GM19452 (cell line): Measurements from ENCODE around the gene ABCC10.
A peak's percentile ranks its signal among the peaks of the same experiment; 100 is the strongest.

Experiments
- ATAC-seq: cut with Tn5 transposase; IDR thresholded peaks from one replicate; pipeline ENCODE4 v1.9.1; 2021; ENCODE audit not compliant: unreplicated experiment

ABCC10 gene

DNA sequence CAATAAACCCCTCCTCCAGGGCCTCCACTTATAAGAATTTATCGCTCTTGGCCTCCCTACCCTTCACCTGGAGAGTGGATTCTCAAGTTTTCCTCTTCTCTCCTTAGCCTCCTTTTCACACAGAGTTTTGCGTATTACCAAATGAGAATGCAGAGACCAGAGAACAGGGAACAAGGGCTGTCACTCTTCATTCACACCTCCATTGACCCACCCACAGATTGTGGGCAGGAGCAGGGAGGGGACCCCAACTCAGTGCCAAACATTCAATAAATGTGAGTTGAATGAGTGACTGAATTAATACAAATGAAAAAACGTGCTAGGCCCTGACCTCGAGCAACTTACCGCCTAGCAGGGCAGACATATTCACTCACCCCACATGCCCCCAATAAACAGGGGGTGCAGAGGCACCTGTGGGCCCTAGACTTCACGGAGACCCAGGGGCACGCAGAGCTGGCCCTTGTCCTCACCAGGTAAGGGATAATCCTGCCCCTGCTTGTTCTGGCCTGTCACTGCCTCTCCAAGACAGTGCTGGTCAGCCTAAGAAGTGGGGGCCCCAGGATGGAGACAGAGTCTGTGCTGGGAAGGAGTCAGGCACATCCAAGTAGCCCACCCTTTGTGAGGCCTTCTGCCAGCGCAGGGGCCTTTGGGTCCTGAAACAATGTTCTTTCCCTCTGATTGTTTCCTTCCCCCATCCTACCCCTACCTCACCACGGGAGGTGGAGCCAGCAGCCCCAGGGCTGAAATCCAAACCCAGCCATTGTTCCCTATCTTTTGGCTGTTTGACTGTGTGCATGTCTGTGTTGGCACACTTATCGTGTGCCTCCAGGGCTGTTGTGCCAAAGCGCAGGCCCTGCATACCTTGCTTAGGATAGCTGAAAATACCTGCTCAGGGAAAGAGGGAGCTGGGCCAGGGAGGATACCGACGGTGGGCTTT, 41.7 kb downstream of the ABCC10 start:
- ATAC-seq = no peak

DNA sequence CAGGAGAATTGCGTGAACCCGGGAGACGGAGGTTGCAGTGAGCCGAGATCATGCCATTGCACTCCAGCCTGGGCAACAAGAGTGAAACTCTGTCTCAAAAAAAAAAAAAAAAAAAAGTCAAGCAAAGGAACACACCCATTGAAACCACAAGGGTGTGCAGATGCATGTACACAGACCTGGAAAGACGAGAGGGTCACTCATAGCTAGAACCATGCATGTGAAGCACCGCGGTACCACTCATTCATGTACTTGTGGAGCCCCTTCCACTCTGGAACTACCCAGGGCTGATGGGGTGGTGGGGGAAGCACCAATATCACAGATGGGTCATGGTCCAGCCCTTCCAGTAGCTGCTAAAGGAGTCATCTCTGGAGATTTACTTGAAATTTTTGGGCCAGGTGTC, 42.6 kb downstream of the ABCC10 start:
- no peak for ATAC-seq

DNA sequence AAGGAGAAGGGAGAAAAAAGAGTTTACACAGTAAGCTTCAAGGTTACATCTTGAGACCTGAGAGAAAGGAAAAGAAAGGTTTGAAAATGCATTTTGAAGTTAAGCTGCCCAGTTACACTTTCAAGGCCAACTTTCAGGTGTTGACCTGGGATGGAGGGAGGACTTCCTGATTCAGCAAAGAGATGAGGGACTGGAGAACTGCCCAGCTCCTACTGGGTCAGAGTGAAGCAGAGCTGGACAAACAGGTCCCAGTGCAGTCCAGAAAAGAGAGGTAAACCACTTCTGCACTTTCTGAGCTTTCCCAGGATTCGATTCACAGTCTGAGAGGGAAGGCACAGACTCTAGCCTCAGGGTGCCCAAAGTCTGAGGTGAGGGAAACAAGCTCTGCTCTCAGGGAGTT, 44.1 kb downstream of the ABCC10 start:
- ATAC-seq = no peak

DNA sequence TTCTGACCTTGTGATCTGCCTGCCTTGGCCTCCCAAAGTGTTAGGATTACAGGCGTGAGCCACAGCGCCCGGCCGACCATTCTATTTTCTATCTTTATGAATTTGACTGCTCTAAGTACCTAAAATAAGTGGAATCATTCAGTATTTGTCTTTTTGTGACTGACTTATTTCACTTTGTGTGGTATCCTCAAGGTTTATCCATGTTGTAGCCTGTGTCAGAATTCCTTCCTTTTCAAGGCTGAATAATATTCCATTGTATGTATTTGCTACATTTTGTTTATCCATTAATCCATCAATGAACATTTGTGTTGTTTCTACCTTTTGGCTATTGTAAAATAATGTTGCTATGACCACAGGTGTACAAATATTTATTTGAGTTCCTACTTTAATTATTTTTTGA, 45.2 kb downstream of the ABCC10 start:
- ATAC-seq = no peak

DNA sequence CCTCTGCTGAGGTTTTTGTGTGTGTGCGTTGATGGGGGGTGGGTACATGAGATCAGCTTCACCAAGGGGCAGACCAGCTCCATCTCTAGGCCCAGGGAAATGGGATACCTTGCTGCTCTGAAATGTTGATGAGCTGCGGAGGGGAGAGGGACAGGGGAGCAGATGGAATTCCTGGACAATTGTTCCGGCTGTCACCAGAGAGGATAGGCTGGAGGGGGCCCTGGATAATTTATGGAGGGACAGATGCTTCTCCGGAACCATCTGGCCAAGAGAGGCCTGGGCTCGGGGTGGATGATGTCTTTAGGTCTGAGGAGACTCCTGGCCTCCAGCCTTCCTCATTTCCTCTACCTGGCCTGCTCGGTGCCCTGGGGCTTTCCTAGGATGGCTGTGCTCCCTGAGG, 48.2 kb downstream of the ABCC10 start:
- no peak for ATAC-seq

DNA sequence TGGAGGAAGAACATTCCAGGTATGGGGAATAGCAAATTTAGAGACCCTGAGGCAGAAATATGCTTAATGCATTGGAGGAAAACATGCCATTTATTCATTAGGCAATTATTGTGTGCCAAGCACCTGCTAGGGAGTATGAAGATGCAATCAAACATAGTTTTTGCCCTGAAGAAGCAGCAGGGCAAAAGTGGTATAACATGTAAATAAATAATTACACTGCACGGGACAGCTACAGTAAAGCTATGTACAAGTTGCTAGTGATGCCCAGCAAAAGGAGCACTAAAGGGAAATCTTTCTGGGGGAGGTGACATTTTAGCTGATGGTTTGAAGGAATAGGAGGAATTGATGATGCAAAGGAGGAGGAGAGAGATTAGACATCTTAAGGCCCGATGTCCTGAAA, 49.4 kb downstream of the ABCC10 start:
- no peak for ATAC-seq

DNA sequence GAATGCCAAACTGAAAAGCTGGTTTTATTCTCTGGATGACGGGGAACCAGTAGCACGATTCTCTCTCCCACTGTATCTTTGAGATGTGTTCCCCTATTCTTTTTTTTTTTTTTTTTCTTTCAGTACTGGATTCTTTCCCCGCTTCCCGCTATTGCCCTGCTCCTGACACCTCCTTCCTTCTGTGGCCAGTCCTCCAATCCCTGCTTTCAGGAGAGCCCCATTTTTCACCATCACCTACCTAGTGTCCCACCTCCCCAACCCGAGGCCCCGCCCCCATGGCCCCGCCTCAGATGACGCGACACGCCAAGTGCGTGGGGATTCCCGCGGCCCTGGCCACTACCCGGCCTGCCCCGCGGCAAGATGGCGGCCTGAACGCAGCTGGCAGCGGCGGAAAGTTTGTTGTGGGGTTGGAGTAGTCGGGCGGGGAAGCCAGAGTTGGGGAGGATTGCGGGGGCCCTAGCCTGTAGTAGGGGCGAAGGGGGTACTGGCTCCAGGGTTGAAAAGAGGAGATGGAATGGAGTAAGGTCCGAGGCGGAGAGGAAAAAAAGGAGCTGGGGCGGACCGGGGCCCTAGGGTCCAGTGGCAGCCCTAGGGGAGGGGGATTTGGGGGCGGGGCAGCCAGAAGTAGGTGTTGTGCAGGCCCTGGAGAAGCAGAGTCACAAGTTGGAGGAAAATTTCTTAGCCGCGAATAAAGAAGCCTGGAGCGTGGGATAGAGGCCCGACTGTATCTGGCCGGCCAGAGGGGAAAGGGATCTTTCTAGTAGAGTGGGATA, 50.1 kb downstream of the ABCC10 start, which contains the start of gene TJAP1:
TSS of gene TJAP1 (plus strand) at position 336 of the 773 bp plus-strand sequence. CDS start 21,432 bp downstream, outside the sequence.
- peak; percentile 95 for ATAC-seq

DNA sequence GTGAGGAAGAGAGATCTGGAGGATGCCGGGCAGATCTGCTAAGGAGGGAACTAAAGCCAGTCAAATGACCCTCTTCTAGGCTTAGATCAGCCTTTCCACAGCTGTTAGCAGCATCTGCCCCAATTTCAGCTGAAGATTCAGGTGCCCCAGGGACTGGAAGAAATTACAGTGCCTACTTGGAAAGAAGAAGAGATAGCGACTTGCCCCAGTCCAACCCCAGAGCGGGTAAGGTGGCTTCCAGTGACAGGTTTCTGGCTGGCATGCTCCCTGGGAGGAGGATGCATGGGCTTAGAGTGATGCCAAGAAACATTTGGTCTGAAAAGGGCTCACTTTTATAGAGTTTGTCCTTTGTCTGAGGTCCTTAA, 50.6 kb downstream of the ABCC10 start:
- no peak for ATAC-seq

DNA sequence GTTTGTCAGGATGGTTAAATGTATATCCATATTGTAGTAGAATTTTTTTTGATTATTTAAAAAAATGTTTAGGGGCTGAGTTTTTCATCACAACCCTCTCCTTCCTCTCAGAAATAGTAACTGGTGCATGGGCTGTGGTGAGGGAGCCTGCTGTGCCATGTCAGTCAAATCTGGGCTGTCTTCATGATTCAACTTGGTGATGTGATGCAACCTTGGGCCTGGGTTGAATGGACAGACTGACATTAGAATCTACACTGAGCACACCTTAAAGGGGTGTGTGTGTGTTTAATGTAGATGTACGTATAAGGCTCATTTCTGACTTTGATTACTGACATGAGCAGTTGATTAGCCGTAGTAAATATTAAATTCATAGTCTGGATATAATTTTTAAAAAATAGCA, 53.7 kb downstream of the ABCC10 start:
- ATAC-seq = no peak

DNA sequence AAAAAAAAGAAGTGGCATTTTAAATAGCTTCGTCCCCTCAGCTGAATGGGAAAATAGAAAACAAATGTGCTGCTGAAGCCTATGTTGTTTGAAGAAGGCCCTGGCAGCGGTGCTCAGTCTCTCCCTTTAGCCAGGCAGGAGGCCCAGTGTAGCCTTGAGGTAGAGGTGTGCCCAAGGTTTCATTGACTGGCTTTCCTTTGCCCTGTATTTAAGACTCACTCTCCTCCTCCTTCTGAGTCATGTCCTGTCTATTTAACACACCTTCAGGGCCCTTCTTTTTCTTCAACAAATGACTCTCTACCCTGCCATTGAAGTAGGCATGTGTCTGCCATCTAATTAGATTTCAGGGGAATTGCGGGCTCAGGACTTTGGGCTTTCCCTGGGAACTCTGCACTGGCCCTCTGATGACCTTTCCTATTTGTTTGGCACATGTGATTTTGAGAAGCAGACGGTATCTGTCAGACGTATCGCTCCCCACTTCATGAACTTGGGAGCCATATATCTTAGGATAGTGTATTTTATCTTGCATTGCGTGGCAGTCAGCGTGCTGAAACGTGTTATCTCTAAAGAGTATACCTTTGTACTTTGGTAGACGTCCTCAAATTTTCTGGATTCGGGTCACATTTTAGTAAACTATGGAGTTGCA, 54.4 kb downstream of the ABCC10 start:
- no peak for ATAC-seq

DNA sequence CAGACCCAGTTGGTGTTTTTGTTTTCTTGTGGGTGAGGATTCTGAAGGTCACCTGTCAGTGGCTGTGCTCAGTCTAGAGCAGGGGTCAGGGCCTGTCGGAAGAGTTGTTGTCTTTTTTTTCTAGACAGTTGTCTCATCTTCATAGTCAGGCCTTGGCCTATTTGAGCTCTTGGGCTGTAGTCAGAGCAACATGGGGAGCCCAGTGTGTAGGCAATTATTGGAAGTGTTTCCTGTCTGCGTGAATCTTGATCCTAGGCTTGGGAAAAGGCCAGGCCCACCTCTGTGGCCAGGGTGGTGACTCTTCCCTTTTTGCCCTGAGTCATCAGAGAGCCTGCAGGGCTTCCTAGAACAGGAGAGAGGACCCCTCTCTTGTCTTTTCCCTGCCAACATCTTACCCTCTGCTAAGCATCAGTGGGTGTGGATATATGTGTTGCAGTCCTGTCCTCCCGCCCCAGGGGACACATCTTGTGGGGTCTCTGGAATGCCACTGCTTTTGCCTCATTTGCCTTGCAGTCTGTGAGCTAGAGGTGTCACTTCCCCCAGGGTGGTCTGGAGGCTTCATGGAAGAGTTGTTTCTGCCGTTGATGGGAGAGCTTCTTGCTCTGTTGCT, 61.4 kb downstream of the ABCC10 start:
- ATAC-seq = no peak

DNA sequence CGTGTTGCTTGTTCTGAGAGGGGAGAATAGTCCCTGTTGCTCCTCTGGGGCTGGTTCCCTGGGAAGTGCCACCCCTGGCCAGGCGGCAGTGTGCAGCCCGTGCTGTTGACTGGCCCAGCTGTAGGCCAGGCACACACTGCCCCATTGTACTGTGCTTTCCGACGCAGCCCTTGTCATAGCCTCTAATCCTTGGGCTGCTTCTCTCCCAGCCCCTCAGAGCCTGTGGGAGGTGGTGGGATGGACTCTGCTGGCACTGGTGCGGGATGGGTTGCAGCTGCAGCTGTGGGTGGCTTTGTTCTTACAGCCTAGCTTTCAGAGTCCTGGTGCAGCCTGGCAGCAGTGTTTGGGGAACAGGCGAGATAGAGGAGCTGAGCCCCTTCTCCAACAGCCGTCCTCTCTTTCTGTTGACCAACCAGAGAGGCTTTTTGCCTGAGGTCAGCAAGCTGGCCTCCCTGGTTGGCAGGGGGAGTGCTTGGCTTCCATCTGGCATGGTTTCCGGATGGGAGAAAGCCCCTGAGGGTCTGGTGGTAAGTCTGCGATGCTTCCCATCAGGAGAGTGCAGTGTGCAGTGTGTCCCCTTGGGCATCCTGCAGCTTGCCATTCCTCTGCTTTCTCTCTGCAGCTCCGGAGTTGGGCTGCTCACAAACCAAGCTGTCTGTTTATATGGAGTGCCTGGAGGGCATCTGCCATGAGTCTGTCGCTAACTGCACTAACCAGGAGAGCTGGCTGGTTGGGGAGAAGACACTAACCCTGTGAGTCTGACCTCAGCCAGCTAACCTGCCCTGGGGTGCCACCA, 62.1 kb downstream of the ABCC10 start:
- ATAC-seq = no peak

DNA sequence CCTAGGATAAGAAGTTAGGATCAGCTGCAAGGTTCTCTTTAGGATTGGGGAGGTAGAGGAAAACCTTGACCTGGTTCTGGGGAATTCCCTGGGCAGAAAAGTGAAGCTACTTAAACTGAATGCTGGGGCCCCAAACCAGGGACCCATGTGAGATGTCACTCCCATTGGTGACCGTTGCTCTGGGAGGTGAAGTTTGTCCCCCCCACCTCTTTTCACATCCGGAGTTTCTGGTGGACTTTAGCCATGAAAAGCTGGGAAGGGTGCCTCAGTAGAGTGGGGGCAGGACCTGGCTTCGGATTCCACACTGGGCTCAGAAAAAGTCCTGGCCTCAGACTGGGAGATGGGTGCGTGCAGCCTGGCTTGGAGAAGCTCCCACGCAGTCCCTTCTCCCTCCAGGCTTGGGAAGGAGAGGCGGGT, 63.2 kb downstream of the ABCC10 start:
- ATAC-seq = no peak

DNA sequence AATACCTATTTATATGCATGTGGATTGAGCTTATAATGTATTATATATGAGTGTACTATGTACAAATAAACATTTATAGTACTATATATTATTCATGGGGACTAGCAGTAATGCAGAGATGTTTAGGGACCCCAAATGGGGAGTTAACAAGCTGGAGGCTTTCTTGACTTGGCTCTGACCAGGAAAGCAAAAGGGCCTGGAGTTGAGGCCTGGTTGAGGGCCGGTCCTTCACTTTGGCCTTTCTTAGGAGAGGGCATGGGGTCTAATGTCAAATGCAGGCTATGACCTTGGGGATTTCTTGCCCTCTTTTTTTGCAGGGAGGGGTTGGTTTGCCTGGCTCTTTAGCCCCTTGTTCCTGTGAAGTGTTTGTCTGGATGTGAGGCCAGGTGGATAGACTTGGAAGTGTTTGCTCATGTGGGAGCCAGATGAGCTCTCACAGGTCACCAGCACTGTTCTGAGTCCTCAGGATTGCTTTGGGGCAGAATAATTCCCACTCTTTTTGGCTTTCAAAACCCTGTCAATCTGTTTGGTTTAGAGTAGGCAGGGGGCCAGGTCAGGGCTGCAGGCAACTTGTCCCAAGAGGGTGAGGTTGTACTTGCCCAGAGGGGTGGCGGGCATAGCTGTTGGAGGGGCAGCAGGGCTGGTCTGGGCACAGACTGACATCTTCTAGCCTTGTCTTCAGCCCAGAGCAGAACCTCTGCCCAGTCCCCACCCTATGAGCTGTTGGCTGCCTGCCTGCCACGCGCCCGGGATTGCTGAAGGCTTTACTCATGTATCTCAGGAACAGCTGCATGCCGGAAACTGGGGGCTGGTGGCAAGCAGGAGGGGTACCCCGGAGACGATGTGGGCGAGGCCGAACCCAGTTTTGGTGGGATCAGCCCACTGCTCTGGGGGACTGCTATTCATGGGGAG, 64.7 kb downstream of the ABCC10 start:
- ATAC-seq = no peak

DNA sequence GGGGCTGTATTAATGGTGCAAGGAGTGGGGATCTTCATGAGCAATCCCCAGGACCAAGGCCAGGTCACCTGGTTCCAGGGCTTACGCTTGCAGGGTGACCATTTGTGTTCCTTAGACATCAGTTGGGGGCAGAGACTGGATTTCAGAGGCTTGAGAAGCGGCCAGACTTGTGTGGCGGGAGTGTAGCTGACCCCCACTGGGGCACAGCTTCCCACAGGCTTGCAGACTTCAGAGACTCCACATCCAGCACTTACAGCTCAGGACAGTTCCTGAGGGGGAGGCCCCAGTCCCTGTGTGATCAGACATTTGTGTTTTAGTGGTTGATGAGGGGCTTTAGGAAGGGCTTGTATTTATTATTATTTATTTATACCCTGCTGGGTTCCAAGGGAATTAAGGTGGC, 65.3 kb downstream of the ABCC10 start:
- ATAC-seq = no peak

DNA sequence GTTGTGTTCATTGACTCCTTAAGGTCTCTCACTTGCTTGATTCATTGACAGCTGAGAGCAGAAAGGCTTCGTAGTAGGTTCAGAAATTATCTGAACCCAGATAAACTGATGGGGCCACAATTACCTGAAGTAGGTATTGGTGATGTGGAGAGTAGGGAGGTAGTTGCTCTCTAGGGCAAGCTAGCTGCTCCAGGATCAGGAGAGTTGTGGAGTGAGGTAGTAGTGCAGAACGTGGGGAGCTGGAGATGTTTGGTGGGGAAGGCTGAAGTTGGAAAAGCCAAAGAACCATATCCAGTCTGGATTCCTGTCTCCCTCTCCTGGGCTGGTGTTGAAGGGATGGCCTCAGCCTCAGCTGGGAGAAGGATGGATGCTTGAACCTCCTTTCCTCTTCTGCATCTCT, 65.9 kb downstream of the ABCC10 start:
- no peak for ATAC-seq

DNA sequence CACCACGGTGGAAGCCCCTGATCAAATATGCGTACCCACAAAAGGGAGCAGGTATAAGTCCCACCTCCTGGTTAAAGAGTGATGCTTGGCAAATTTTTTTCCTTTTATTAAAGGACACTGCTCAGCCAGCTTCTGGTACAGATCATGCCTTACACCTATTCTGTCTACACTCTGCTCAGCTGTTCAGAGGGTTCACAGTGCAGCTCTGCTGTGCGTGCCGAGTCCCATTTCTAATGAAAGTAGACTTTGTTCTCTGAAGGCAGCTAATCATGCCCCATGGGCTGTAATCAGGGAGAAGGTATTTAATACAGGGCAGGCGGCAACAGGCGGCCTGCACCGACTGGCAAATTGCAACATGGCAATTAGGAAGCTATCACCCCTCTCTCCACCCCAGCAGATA, 66.5 kb downstream of the ABCC10 start:
- ATAC-seq = no peak

DNA sequence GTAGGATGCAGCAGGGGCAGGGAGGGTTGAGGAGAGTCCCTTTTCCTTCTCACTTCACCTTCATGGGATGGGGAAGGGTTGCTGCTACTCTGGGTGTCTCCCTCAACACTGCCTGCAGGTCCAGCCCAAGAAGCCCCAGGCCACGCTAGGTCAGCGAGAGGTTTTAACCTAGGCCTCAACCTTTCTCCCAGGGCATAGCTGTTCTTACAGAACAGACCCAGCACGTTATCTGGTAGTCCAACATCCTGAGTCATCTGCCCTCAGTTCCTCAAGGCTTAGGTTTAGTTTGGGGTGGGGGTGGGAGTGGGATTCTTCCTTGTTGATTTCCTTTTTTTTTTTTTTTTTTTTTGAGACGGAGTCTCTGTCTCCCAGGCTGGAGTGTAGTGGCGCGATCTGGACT, 67.0 kb downstream of the ABCC10 start:
- ATAC-seq = no peak

DNA sequence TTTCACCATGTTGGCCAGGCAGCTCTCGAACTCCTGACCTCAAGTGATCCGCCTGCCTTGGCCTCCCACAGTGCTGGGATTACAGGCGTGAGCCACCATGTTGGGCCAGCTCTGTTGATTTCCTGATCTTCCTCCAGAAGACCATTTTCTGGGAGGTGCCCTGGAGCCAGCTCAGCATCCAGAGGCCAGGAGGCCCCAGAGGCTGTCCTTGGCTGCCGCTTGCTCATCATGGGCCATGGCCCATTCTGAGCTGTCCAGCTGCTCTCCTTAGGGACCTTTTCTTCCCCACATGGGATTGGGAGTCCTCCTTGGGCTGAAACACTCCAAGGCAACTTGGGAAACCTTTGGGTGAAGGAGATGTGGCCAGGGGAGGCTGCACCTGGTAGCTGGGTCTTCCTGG, 67.4 kb downstream of the ABCC10 start:
- no peak for ATAC-seq
